CD4-positive, alpha-beta T cell treated with Interleukin-17A for 4 hours (primary cell): ENCODE results near the gene PPT2.
"Not testable (repeated sequence)": the region's sequence is repeated elsewhere in the genome, so short reads cannot be mapped to it uniquely, and the experiment has no call there.

Experiments
- DNase-seq: peaks from one replicate; pipeline ENCODE4 v3.0.0-alpha.2; 2020; ENCODE audit warnings: mixed read lengths

PPT2 gene

GRCh38 chr6:32127717-32128592 lies 26.0 kb upstream of the PPT2 start, which contains the start of gene ATF6B:
Gene ATF6B (minus strand): TSS chr6:32128246. CDS start chr6:32128207, 39 bp downstream.
- peak; percentile 97 for DNase-seq

GRCh38 chr6:32128751-32129296 lies 25.1 kb upstream of the PPT2 start:
- DNase-seq, result no peak

- DNase-seq, result no peak
Measured at GRCh38 chr6:32129297-32130088, 24.4 kb upstream of the PPT2 start.

- no peak for DNase-seq
Measured at GRCh38 chr6:32131439-32131948, 22.4 kb upstream of the PPT2 start.

GRCh38 chr6:32132110-32132509 lies 21.8 kb upstream of the PPT2 start:
- DNase-seq, result no peak

- no peak for DNase-seq
Measured at GRCh38 chr6:32133786-32134185, 20.2 kb upstream of the PPT2 start.

GRCh38 chr6:32137454-32137853 lies 16.5 kb upstream of the PPT2 start:
- no peak for DNase-seq

GRCh38 chr6:32139590-32139989 lies 14.4 kb upstream of the PPT2 start:
- DNase-seq, result no peak

- no peak for DNase-seq
Measured at GRCh38 chr6:32140420-32141046, 13.4 kb upstream of the PPT2 start.

GRCh38 chr6:32144238-32144637 lies 9.7 kb upstream of the PPT2 start:
- not testable (repeated sequence) for DNase-seq

GRCh38 chr6:32146287-32146686 lies 7.7 kb upstream of the PPT2 start:
- no peak for DNase-seq

- DNase-seq, result no peak
Measured at GRCh38 chr6:32146687-32147086, 7.3 kb upstream of the PPT2 start.

- no peak for DNase-seq
Measured at GRCh38 chr6:32147401-32148132, 6.4 kb upstream of the PPT2 start.

GRCh38 chr6:32148289-32149091 lies 5.5 kb upstream of the PPT2 start:
- peak; percentile 78 for DNase-seq

GRCh38 chr6:32149092-32149755 lies 4.7 kb upstream of the PPT2 start:
- no peak for DNase-seq

- DNase-seq, result no peak
Measured at GRCh38 chr6:32149932-32150870, 3.7 kb upstream of the PPT2 start.

GRCh38 chr6:32151181-32151862 lies 2.6 kb upstream of the PPT2 start:
- DNase-seq, result no peak

GRCh38 chr6:32151863-32152768 lies 1.8 kb upstream of the PPT2 start, which contains the start of gene PRRT1:
Gene PRRT1 (minus strand): TSS chr6:32151939. CDS start chr6:32151827, 112 bp downstream.
- peak; percentile 49 for DNase-seq
